ENCODE data around the gene INPP4B. TPM values are rescaled to one million over a fixed set of nuclear protein-coding genes. Genes with fewer than 3 reads are reported as not detected.

INPP4B gene
- total and polyA plus RNA-seq, 7 donors: 1.5 to 16.8 (median 9.5) TPM

DNA sequence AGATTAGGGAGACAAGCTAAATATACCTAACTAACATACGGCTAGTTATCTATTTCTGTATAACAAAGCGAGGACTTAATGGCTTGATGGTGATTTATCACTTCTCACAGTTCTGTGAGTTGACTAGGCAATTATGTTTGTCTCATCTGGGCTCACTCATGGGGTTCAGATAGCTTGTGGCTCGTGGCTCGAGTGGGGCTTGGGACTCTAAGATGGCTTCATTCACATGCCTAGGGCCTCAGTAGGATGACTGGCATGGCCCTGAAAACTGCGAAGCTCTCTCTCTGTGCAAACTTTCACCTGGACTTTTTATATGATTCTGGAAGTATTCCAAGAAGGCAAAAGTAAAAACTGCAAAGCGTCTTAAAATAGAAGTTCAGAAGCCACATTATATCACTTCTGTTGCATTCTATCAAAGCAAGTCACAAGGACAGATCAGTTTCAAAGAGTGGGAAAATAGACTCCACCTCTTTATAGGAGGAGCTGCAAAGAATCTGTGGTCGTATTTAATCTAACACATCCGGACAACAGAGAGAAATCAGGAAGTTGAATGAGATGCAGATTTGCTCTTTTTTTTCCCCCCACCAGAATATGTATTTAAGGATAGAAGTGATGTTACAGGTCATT is 491.2 kb downstream of the INPP4B start:
- Histone ChIP-seq H3K9me3 (no peaks in the 10 kb centered on the region), H3K27me3 (ENCODE audit: insufficient read depth in 3 of 3, low read length in 2 of 3) (no peaks in the 10 kb centered on the region), H3K4me1 (peaks cover 34% of the 10 kb centered on the region), H3K27ac (peak overlapping the region; percentile 25), H3K4me3 (no peak overlapping the region), H3K36me3 (ENCODE audit: insufficient read depth in 1 of 2, low read depth in 1 of 2) (no peaks in the 10 kb centered on the region)
- intact Hi-C loops (cut with DNase I): loop anchor here in 1 of 2 donors (5.0 to 10.0 kb wide), 2 partner anchors 52 to 360 kb away; no protein-coding TSS in a partner anchor
- WGBS, 3 donors: 58 to 71% (median 58%) methylated on average over 8 of the region's 8 CpGs
- DNase-seq (no peak), ATAC-seq (peak in 3 of 4 donors; percentile 37 to 49 (median 47))
- TF ChIP-seq, protein P1, sequence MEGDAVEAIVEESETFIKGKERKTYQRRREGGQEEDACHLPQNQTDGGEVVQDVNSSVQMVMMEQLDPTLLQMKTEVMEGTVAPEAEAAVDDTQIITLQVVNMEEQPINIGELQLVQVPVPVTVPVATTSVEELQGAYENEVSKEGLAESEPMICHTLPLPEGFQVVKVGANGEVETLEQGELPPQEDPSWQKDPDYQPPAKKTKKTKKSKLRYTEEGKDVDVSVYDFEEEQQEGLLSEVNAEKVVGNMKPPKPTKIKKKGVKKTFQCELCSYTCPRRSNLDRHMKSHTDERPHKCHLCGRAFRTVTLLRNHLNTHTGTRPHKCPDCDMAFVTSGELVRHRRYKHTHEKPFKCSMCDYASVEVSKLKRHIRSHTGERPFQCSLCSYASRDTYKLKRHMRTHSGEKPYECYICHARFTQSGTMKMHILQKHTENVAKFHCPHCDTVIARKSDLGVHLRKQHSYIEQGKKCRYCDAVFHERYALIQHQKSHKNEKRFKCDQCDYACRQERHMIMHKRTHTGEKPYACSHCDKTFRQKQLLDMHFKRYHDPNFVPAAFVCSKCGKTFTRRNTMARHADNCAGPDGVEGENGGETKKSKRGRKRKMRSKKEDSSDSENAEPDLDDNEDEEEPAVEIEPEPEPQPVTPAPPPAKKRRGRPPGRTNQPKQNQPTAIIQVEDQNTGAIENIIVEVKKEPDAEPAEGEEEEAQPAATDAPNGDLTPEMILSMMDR (IDR thresholded peaks at IDR 0.05): no peak

DNA sequence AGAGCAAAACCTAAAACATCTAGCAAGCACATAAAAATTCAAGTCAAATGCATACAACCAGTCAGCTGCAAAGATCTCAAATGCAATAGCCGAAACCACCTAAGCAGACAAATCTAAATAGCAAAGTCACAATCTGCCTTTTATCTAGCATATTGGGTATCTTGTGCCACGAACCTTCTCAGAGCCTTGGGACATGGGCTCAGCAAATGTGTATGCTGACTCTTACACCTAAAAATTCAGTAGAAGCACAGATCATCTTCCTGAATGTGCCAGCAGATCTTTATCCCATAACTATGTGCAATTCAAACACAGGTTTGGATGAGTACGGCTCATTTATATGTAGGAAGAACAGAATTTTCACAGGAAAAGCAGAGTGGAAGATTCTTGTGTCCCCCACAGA is 492.1 kb downstream of the INPP4B start:
- Histone ChIP-seq H3K36me3 (ENCODE audit: insufficient read depth in 1 of 2, low read depth in 1 of 2) (no peaks in the 10 kb centered on the region), H3K27ac (no peak overlapping the region), H3K4me1 (peaks cover 34% of the 10 kb centered on the region), H3K9me3 (no peaks in the 10 kb centered on the region), H3K4me3 (no peak overlapping the region), H3K27me3 (ENCODE audit: insufficient read depth in 3 of 3, low read length in 2 of 3) (no peaks in the 10 kb centered on the region)
- TF ChIP-seq, protein P1 (IDR thresholded peaks at IDR 0.05): no peak
- no peak for ATAC-seq
- intact Hi-C loops (cut with DNase I): loop anchor here in 1 of 2 donors (5.0 to 10.0 kb wide), 2 partner anchors 53 to 361 kb away; no protein-coding TSS in a partner anchor
- DNase-seq: no peak
- WGBS, 3 donors: 87 to 90% (median 87%) methylated on average over 3 of the region's 3 CpGs

DNA sequence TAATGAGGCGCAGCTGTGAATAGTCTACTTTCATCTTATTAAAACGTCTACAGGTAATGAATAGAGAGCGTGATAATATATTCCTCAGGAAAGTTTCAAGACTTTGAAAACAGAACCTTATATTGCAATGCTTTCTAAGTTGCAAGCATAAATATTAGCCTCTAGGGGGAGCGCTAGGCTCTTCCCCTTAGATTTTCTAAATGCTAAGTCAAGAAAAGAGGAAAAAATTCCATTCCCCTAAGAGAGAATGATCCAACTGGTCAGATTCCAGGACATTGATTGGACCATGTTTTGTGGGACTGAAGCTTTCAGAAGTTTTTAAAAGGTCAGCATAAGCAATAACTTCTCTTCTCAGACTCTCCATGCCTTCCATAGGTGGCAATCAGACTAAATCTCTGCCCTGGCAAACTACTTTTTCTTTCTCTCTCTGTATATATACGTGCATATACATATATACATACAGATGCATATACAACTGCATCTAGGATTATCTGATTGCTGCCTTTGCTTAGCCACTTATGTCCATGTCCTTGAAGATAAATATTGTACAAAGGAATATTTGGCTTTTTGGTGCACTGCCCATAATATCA is 492.9 kb downstream of the INPP4B start:
- intact Hi-C loops (cut with DNase I): loop anchor here in 1 of 2 donors (2.0 to 10.0 kb wide), 3 partner anchors 54 to 492 kb away; no protein-coding TSS in a partner anchor
- H3K9me3 ChIP-seq: no peaks in the 10 kb centered on the region
- ATAC-seq (peak in 3 of 4 donors; percentile 47 to 77 (median 60)), DNase-seq (no peak)
- H3K4me3 ChIP-seq: peak overlapping the region; percentile 37
- H3K4me1 ChIP-seq: peaks cover 34% of the 10 kb centered on the region
- peak overlapping the region; percentile 23 for H3K27ac ChIP-seq
- no peaks in the 10 kb centered on the region for H3K36me3 ChIP-seq (ENCODE audit: insufficient read depth in 1 of 2, low read depth in 1 of 2)
- H3K27me3 ChIP-seq (ENCODE audit: insufficient read depth in 3 of 3, low read length in 2 of 3): no peaks in the 10 kb centered on the region
- 26 to 30% (median 26%) methylated on average over 5 of the region's 5 CpGs for WGBS, 3 donors
- TF ChIP-seq, protein P1 (IDR thresholded peaks at IDR 0.05): peak; percentile 92

DNA sequence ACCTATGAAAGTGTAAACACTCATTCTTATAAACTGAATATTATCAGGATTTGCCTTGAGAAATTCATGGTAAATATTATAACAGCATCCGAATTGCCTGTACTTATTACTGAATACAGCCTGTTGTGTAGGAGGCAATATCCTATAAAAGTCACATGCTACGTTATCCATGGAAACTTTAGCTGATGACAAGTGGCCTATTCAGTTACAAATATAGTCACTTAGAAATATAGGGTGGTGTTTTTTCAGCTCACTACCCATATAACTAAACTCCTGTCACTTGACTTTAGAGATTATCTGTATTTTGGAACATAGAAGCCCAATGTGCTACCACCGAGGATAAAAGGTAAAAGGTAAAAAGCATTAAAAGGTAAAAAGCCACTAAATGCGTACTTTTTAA is 493.4 kb downstream of the INPP4B start:
- Histone ChIP-seq H3K9me3 (no peaks in the 10 kb centered on the region), H3K4me3 (peak overlapping the region; percentile 37), H3K27me3 (ENCODE audit: insufficient read depth in 3 of 3, low read length in 2 of 3) (no peaks in the 10 kb centered on the region), H3K36me3 (ENCODE audit: insufficient read depth in 1 of 2, low read depth in 1 of 2) (no peaks in the 10 kb centered on the region), H3K4me1 (peaks cover 34% of the 10 kb centered on the region), H3K27ac (peak overlapping the region; percentile 23)
- WGBS, 3 donors: 45 to 54% (median 48%) methylated on average over 4 of the region's 4 CpGs
- DNase-seq: no peak
- peak in 1 of 4 donors; percentile 59 for ATAC-seq
- intact Hi-C loops (cut with DNase I): loop anchor here in 1 of 2 donors (2.0 to 10.0 kb wide), 3 partner anchors 55 to 492 kb away; no protein-coding TSS in a partner anchor
- TF ChIP-seq, protein P1 (IDR thresholded peaks at IDR 0.05): no peak

Data from psoas muscle (tissue), 8 donors.